Measurements from ENCODE around the gene MEIKIN. TPM values are rescaled to one million over a fixed set of nuclear protein-coding genes. Genes with fewer than 3 reads are reported as not detected.

The MEIKIN gene
- total RNA-seq, 1 experiment from 2014 or later, result not detected

DNA sequence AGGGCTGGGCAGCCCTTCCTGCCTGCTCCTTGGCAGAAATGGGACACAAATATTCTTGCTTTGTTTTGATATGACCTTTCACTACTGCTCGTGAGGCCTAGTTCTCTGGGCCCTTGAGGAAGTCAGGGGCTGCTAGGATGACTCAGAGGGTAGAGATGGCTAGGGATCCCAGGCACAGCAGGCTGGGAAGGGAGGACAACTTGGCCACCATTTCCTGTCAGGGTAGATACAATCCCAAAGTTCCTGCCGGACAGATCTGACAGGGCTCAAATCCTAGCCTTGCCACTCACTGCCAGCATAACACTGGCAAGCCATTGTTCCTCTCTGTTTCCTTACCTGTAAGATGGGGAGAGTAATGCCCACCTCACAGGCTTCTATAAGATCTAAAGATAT is 31.7 kb upstream of the MEIKIN start:
- H2AFZ ChIP-seq (ENCODE audit: low read length), result no peak overlapping the region
- BruUV-seq (replicated peaks), result no TSS peak

DNA sequence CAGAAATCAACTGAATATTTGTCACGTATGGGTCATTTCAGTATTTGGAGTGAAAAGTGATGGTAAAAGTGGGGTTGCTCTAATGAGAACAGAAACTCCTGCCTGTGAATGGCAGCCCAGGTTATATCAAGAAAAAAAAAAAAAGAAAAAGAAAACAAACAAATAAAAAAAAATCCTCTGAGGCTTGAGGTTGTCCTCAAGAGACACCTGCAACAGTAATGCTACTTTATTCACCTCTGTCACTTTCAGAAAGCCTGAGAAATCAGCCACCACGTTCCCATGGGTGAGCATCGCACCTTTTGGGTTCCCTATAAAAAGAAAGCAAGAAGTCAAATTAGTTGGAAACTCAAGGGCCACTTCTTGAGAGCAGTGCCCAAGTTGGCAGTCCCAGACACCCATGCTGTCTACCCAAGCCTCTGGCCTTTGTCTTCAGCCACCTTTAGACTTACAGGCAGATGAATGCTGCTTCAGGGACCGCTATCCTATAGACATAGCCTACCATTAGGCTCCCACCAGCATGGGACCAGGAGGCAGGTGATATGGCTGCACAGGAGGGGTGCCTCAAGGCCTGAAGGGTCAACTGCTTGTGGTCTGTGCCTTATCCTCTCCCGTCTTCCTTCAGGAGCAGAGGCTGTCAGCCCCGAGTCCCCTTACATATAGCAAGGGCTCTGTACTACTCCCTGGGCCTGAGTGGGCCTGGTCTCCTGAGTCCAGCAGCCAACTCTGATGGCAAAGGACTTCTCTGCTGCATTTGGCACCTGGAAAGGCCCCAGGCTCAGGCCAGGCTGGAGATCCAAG is 31.1 kb upstream of the MEIKIN start:
- Histone ChIP-seq H3F3A (ENCODE audit: low read length, unreplicated experiment) (no peaks in the 10 kb centered on the region), H3K27me3 (ENCODE audit: low read length) (no peaks in the 10 kb centered on the region), H3K79me2 (ENCODE audit: low read length) (no peaks in the 10 kb centered on the region), H3K4me1 (ENCODE audit: insufficient read depth, low read length) (no peaks in the 10 kb centered on the region), H2AFZ (ENCODE audit: low read length) (no peak overlapping the region), H3K4me2 (ENCODE audit: low read length) (no peak overlapping the region), H3K36me3 (ENCODE audit: low read depth, low read length) (no peaks in the 10 kb centered on the region), H3K9ac (ENCODE audit: low read length) (no peak overlapping the region), H3K9me2 (replicated peaks; ENCODE audit: low read length) (no peaks in the 10 kb centered on the region), H4K20me1 (ENCODE audit: low read length) (no peaks in the 10 kb centered on the region), H3K4me3 (ENCODE audit: low read length) (no peak overlapping the region), H3K9me3 (ENCODE audit: low read length) (no peaks in the 10 kb centered on the region), H3K27ac (ENCODE audit: low read length) (no peak overlapping the region)
- CTCF ChIA-PET, result no interaction called here
- TF ChIP-seq EZH2phosphoT487 (IDR thresholded peaks at IDR 0.05; ENCODE audit: borderline replicate concordance, low read length) (no peak), EZH2 (IDR thresholded peaks at IDR 0.05; ENCODE audit: low read length, unreplicated experiment) (no peak)
- TF ChIP-seq, protein P1, sequence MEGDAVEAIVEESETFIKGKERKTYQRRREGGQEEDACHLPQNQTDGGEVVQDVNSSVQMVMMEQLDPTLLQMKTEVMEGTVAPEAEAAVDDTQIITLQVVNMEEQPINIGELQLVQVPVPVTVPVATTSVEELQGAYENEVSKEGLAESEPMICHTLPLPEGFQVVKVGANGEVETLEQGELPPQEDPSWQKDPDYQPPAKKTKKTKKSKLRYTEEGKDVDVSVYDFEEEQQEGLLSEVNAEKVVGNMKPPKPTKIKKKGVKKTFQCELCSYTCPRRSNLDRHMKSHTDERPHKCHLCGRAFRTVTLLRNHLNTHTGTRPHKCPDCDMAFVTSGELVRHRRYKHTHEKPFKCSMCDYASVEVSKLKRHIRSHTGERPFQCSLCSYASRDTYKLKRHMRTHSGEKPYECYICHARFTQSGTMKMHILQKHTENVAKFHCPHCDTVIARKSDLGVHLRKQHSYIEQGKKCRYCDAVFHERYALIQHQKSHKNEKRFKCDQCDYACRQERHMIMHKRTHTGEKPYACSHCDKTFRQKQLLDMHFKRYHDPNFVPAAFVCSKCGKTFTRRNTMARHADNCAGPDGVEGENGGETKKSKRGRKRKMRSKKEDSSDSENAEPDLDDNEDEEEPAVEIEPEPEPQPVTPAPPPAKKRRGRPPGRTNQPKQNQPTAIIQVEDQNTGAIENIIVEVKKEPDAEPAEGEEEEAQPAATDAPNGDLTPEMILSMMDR (conservative IDR thresholded peaks at IDR 0.05; ENCODE audit: low read depth, low read length), result no peak
- DNase-seq (no peak), ATAC-seq (no peak)
- POLR2A ChIA-PET (ENCODE audit: unreplicated experiment), result no interaction called here
- BruUV-seq (replicated peaks), result no TSS peak
- intact Hi-C loops (cut with micrococcal nuclease), result no loop called here

More for the DNA sequence above, 31.7 kb upstream of the MEIKIN start:
- no peak overlapping the region for H3K4me2 ChIP-seq (ENCODE audit: low read length)
- H3K27ac ChIP-seq (ENCODE audit: low read length), result no peak overlapping the region
- H3K27me3 ChIP-seq (ENCODE audit: low read length), result no peaks in the 10 kb centered on the region
- CTCF ChIA-PET, result no interaction called here
- no peaks in the 10 kb centered on the region for H4K20me1 ChIP-seq (ENCODE audit: low read length)
- DNase-seq, result no peak
- H3K9ac ChIP-seq (ENCODE audit: low read length), result no peak overlapping the region
- no peaks in the 10 kb centered on the region for H3K79me2 ChIP-seq (ENCODE audit: low read length)
- no peaks in the 10 kb centered on the region for H3F3A ChIP-seq (ENCODE audit: low read length, unreplicated experiment)
- no peaks in the 10 kb centered on the region for H3K36me3 ChIP-seq (ENCODE audit: low read depth, low read length)
- intact Hi-C loops (cut with micrococcal nuclease), result no loop called here
- TF ChIP-seq EZH2phosphoT487 (IDR thresholded peaks at IDR 0.05; ENCODE audit: borderline replicate concordance, low read length) (no peak), EZH2 (IDR thresholded peaks at IDR 0.05; ENCODE audit: low read length, unreplicated experiment) (no peak)
- TF ChIP-seq, protein P1 (conservative IDR thresholded peaks at IDR 0.05; ENCODE audit: low read depth, low read length), result no peak
- H3K9me2 ChIP-seq (replicated peaks; ENCODE audit: low read length), result no peaks in the 10 kb centered on the region
- H3K4me3 ChIP-seq (ENCODE audit: low read length), result no peak overlapping the region
- no peak for ATAC-seq
- H3K4me1 ChIP-seq (ENCODE audit: insufficient read depth, low read length), result no peaks in the 10 kb centered on the region
- no peaks in the 10 kb centered on the region for H3K9me3 ChIP-seq (ENCODE audit: low read length)
- POLR2A ChIA-PET (ENCODE audit: unreplicated experiment), result no interaction called here

- no peak for ATAC-seq
- no peak overlapping the region for H3K9ac ChIP-seq (ENCODE audit: low read length)
Observed at GRCh38 chr5:131974956-131975726, 29.7 kb upstream of the MEIKIN start.

More at GRCh38 chr5:131974956-131975726, 29.7 kb upstream of the MEIKIN start:
- Histone ChIP-seq H3K4me2 (ENCODE audit: low read length) (no peak overlapping the region), H2AFZ (ENCODE audit: low read length) (no peak overlapping the region), H3K4me1 (ENCODE audit: insufficient read depth, low read length) (no peaks in the 10 kb centered on the region), H3K27ac (ENCODE audit: low read length) (no peak overlapping the region), H3F3A (ENCODE audit: low read length, unreplicated experiment) (no peaks in the 10 kb centered on the region), H3K36me3 (ENCODE audit: low read depth, low read length) (no peaks in the 10 kb centered on the region), H3K4me3 (ENCODE audit: low read length) (no peak overlapping the region), H4K20me1 (ENCODE audit: low read length) (no peaks in the 10 kb centered on the region), H3K9me2 (replicated peaks; ENCODE audit: low read length) (no peaks in the 10 kb centered on the region), H3K9me3 (ENCODE audit: low read length) (no peaks in the 10 kb centered on the region), H3K79me2 (ENCODE audit: low read length) (no peaks in the 10 kb centered on the region), H3K27me3 (ENCODE audit: low read length) (no peaks in the 10 kb centered on the region)
- no TSS peak for BruUV-seq (replicated peaks)
- no peak for DNase-seq
- no peak for TF ChIP-seq EZH2phosphoT487 (IDR thresholded peaks at IDR 0.05; ENCODE audit: borderline replicate concordance, low read length)
- no peak for TF ChIP-seq EZH2 (IDR thresholded peaks at IDR 0.05; ENCODE audit: low read length, unreplicated experiment)
- TF ChIP-seq, protein P1 (conservative IDR thresholded peaks at IDR 0.05; ENCODE audit: low read depth, low read length), result no peak
- ChIA-PET POLR2A (ENCODE audit: unreplicated experiment) (no interaction called here), CTCF (no interaction called here)
- intact Hi-C loops (cut with micrococcal nuclease), result no loop called here
